Testis (tissue), 3 donors: ENCODE data around the gene NLGN4X. TPM values are rescaled to one million over a fixed set of nuclear protein-coding genes. Genes with fewer than 3 reads are reported as not detected.

Source experiments
- DNase-seq: peaks from one replicate; pipeline ENCODE4 v3.0.0-alpha.2; 2019
- H3K27ac ChIP-seq, 2 donors: fragments of 200-600 bp; sonication (generic); one replicate each; pipeline ENCODE4 v1.5.1; 2019
- H3K27me3 ChIP-seq: fragments of 200-600 bp; sonication (generic); one replicate; pipeline ENCODE4 v1.5.1; 2019
- H3K36me3 ChIP-seq: fragments of 200-600 bp; sonication (generic); one replicate; pipeline ENCODE4 v1.5.1; 2017; ENCODE audit warnings: low read depth; ENCODE audit errors: missing control alignments
- H3K4me1 ChIP-seq: fragments of 200-600 bp; sonication (generic); one replicate; pipeline ENCODE4 v1.5.1; 2019
- H3K4me3 ChIP-seq, 2 donors: fragments of 200-600 bp; sonication (generic); one replicate each; pipeline ENCODE4 v1.5.1; 2017 to 2019
- H3K9me3 ChIP-seq: fragments of 200-600 bp; sonication (generic); one replicate; pipeline ENCODE4 v1.5.1; 2017
- CTCF ChIP-seq, 3 experiments: fragments of 450-650 bp in 2 of 3; fragments of 200-600 bp in 1 of 3; sonication (generic) in 1 of 3; IDR thresholded peaks; one replicate each; pipeline ENCODE4 v1.5.1; 2016 to 2019; ENCODE audit warnings: antibody characterized with exemption in 3 of 3, mild to moderate bottlenecking in 2 of 3, moderate library complexity in 1 of 3
- POLR2A ChIP-seq: fragments of 450-650 bp; IDR thresholded peaks from one replicate; pipeline ENCODE4 v1.6.1; 2017; ENCODE audit warnings: antibody characterized with exemption, mild to moderate bottlenecking, moderate library complexity
- WGBS, 2 donors: methylation state at CpG; one replicate each; pipeline ENCODE4 v1.1.5; 2018; 5-methylcytosine and 5-hydroxymethylcytosine counted together
- intact Hi-C: fragments of 100-400 bp; cut with DNase I; formaldehyde crosslinking; loops from one replicate; pipeline ENCODE4 v1.15.1; 2023; ENCODE audit warnings: low total_unique reads
- polyA plus RNA-seq: library from polyadenylated mRNA; stranded (reverse); fragments of 350-450 nt; fragmentation: Illumina TruSeq; extraction: RNeasy Lipid Tissue Mini Kit (QIAGEN cat#74804); gene quantifications from one replicate; pipeline ENCODE4 v1.2.3, GENCODE V29; 2014; ENCODE audit warnings: low read depth, low replicate concordance; ENCODE audit not compliant: insufficient read depth
- total RNA-seq, 2 donors: library from RNA; depleted of rRNA; stranded (reverse); fragments of >200 nt; gene quantifications; one replicate each; pipeline ENCODE4 v1.2.3, GENCODE V29; 2016

NLGN4X gene
- total and polyA plus RNA-seq, 3 donors from 2014 or later: 3.6 to 15.9 (median 10.4) TPM

- Histone ChIP-seq H3K27me3 (no peaks in the 10 kb centered on the region), H3K27ac (no peak overlapping the region), H3K36me3 (no peaks in the 10 kb centered on the region), H3K9me3 (no peaks in the 10 kb centered on the region), H3K4me1 (no peaks in the 10 kb centered on the region), H3K4me3 (no peak overlapping the region)
- intact Hi-C loops: no loop called here
- TF ChIP-seq CTCF (IDR thresholded peaks at IDR 0.05): no peak
- no peak for TF ChIP-seq POLR2A
- WGBS, 2 donors: 75 to 86% methylated on average over 2 of the region's 2 CpGs
- no peak for DNase-seq
Measured at GRCh38 chrX:6120329-6120728, 108.3 kb downstream of the NLGN4X start.

GRCh38 chrX:6095469-6095868, 133.2 kb downstream of the NLGN4X start:
- DNase-seq: no peak
- WGBS, 2 donors: 58 to 65% methylated on average over 5 of the region's 5 CpGs
- intact Hi-C loops: no loop called here
- H3K9me3 ChIP-seq: no peaks in the 10 kb centered on the region
- no peaks in the 10 kb centered on the region for H3K27me3 ChIP-seq
- TF ChIP-seq CTCF (IDR thresholded peaks at IDR 0.05) (no peak), POLR2A (no peak)
- H3K4me3 ChIP-seq: no peak overlapping the region
- no peak overlapping the region for H3K27ac ChIP-seq
- H3K4me1 ChIP-seq: no peaks in the 10 kb centered on the region
- H3K36me3 ChIP-seq: no peaks in the 10 kb centered on the region

GRCh38 chrX:6074532-6074931, 154.1 kb downstream of the NLGN4X start:
- intact Hi-C loops: no loop called here
- 65 to 100% methylated on average over 2 to 3 of the region's 3 CpGs for WGBS, 2 donors
- H3K4me3 ChIP-seq: no peak overlapping the region
- H3K27me3 ChIP-seq: no peaks in the 10 kb centered on the region
- no peaks in the 10 kb centered on the region for H3K9me3 ChIP-seq
- H3K27ac ChIP-seq: no peak overlapping the region
- no peaks in the 10 kb centered on the region for H3K4me1 ChIP-seq
- TF ChIP-seq CTCF (IDR thresholded peaks at IDR 0.05): no peak
- no peak for DNase-seq
- H3K36me3 ChIP-seq: no peaks in the 10 kb centered on the region

- Histone ChIP-seq H3K27ac (no peak overlapping the region), H3K36me3 (no peaks in the 10 kb centered on the region), H3K4me1 (no peaks in the 10 kb centered on the region), H3K4me3 (no peak overlapping the region), H3K27me3 (no peaks in the 10 kb centered on the region), H3K9me3 (no peaks in the 10 kb centered on the region)
- intact Hi-C loops: no loop called here
- TF ChIP-seq POLR2A: no peak
- no peak for TF ChIP-seq CTCF (IDR thresholded peaks at IDR 0.05)
- WGBS, 2 donors: 65 to 78% methylated on average over 3 to 5 of the region's 5 CpGs
- no peak for DNase-seq
Measured at GRCh38 chrX:6071731-6072130, 156.9 kb downstream of the NLGN4X start.

GRCh38 chrX:6067600-6067999, 161.1 kb downstream of the NLGN4X start:
- WGBS, 2 donors: 86 to 95% methylated on average over 1 of the region's 1 CpG

More at GRCh38 chrX:6067600-6067999, 161.1 kb downstream of the NLGN4X start:
- Histone ChIP-seq H3K27me3 (no peaks in the 10 kb centered on the region), H3K4me1 (no peaks in the 10 kb centered on the region), H3K36me3 (no peaks in the 10 kb centered on the region), H3K27ac (no peak overlapping the region), H3K9me3 (no peaks in the 10 kb centered on the region), H3K4me3 (no peak overlapping the region)
- no peak for DNase-seq
- intact Hi-C loops: no loop called here
- no peak for TF ChIP-seq POLR2A
- TF ChIP-seq CTCF (IDR thresholded peaks at IDR 0.05): no peak
